GM23338 (cell line): ENCODE data around the gene PTPN22. TPM values are rescaled to one million over a fixed set of nuclear protein-coding genes. Genes with fewer than 3 reads are reported as not detected.

Experiments
- ATAC-seq: fragments of 200-7000 bp; cut with Tn5 transposase; 3 replicates; pipeline ENCODE4 v1.9.1; 2020
- DNase-seq: peaks from one replicate; pipeline ENCODE4 v3.0.0-alpha.2; 2015; ENCODE audit warnings: low spot score
- H2AFZ ChIP-seq: fragments of 200-600 bp; sonication (generic); 2 replicates; pipeline ENCODE4 v1.8.0; 2016; ENCODE audit warnings: antibody characterized with exemption, mild to moderate bottlenecking, moderate library complexity
- H3F3A ChIP-seq: fragments of 200-600 bp; sonication (generic); replicated peaks from 2 replicates; pipeline ENCODE4 v1.8.0; 2017; ENCODE audit warnings: antibody characterized with exemption, mixed run types, low read depth
- H3K27ac ChIP-seq: fragments of 200-600 bp; sonication (generic); 2 replicates; pipeline ENCODE4 v1.6.1; 2016; ENCODE audit warnings: low read depth
- H3K27me3 ChIP-seq: fragments of 200-600 bp; sonication (generic); 2 replicates; pipeline ENCODE4 v1.8.0; 2016; ENCODE audit warnings: mild to moderate bottlenecking, mixed run types, moderate library complexity; ENCODE audit not compliant: insufficient read depth
- H3K36me3 ChIP-seq: fragments of 200-600 bp; sonication (generic); 2 replicates; pipeline ENCODE4 v1.8.0; 2016; ENCODE audit warnings: mild to moderate bottlenecking; ENCODE audit not compliant: insufficient read depth
- H3K4me1 ChIP-seq: fragments of 200-600 bp; sonication (generic); 2 replicates; pipeline ENCODE4 v1.8.0; 2016; ENCODE audit warnings: mild to moderate bottlenecking, moderate library complexity; ENCODE audit not compliant: insufficient read depth
- H3K4me2 ChIP-seq: fragments of 200-600 bp; sonication (generic); 2 replicates; pipeline ENCODE4 v1.7.1; 2017; ENCODE audit warnings: mixed run types
- H3K4me3 ChIP-seq: fragments of 200-600 bp; sonication (generic); 2 replicates; pipeline ENCODE4 v1.6.1; 2016; ENCODE audit warnings: mixed run types
- H3K79me2 ChIP-seq: fragments of 200-600 bp; sonication (generic); replicated peaks from 2 replicates; pipeline ENCODE4 v1.8.0; 2017; ENCODE audit warnings: mild to moderate bottlenecking; ENCODE audit not compliant: insufficient read depth
- H3K9me2 ChIP-seq: fragments of 200-600 bp; sonication (generic); 2 replicates; pipeline ENCODE4 v1.8.0; 2017; ENCODE audit not compliant: insufficient read depth
- H4K20me1 ChIP-seq: fragments of 200-600 bp; sonication (generic); replicated peaks from 2 replicates; pipeline ENCODE4 v1.8.0; 2017; ENCODE audit warnings: mild to moderate bottlenecking; ENCODE audit not compliant: insufficient read depth
- H3K27ac Mint-ChIP-seq: 2 replicates; pipeline ENCODE4 v1.8.0; 2020; ENCODE audit warnings: inconsistent platforms, mild to moderate bottlenecking, moderate library complexity, mixed read lengths
- H3K27me3 Mint-ChIP-seq: 3 replicates; pipeline ENCODE4 v1.8.0; 2022; ENCODE audit warnings: low read depth, mild to moderate bottlenecking, moderate library complexity, mixed read lengths, inconsistent platforms; ENCODE audit not compliant: insufficient read depth, poor library complexity
- H3K36me3 Mint-ChIP-seq: 3 replicates; pipeline ENCODE4 v1.8.0; 2021; ENCODE audit warnings: low read depth, mild to moderate bottlenecking, inconsistent platforms, moderate library complexity, mixed read lengths
- H3K4me1 Mint-ChIP-seq: 3 replicates; pipeline ENCODE4 v1.8.0; 2020; ENCODE audit warnings: mild to moderate bottlenecking, inconsistent platforms, mixed read lengths
- H3K4me3 Mint-ChIP-seq: 3 replicates; pipeline ENCODE4 v1.8.0; 2021; ENCODE audit warnings: moderate library complexity, mild to moderate bottlenecking, inconsistent platforms, mixed read lengths
- H3K9me3 Mint-ChIP-seq: 3 replicates; pipeline ENCODE4 v1.8.0; 2020; ENCODE audit warnings: moderate library complexity, mild to moderate bottlenecking, inconsistent platforms, mixed read lengths
- CTCF ChIP-seq, 2 experiments: fragments of 200-600 bp in 1 of 2; sonication (generic) in 1 of 2; conservative IDR thresholded peaks; 2 replicates each; pipeline versions ENCODE4 v1.5.1 to v1.6.1; 2016 to 2017; ENCODE audit warnings: antibody characterized with exemption in 2 of 2, low read depth in 2 of 2, mild to moderate bottlenecking in 2 of 2, moderate library complexity in 1 of 2
- EZH2 ChIP-seq: fragments of 200-600 bp; sonication (generic); IDR thresholded peaks from one replicate; pipeline ENCODE4 v1.8.0; 2017; ENCODE audit warnings: antibody characterized with exemption, mild to moderate bottlenecking, low read depth; ENCODE audit not compliant: unreplicated experiment
- EZH2phosphoT487 ChIP-seq: fragments of 200-600 bp; sonication (generic); IDR thresholded peaks from one replicate; pipeline ENCODE4 v1.8.1; 2018; ENCODE audit warnings: antibody characterized with exemption; ENCODE audit not compliant: unreplicated experiment
- JUNB ChIP-seq: IDR thresholded peaks from one replicate; pipeline ENCODE4 v1.6.1; 2016; ENCODE audit warnings: antibody characterized with exemption; ENCODE audit not compliant: unreplicated experiment
- NANOG ChIP-seq: IDR thresholded peaks from 2 replicates; pipeline ENCODE4 v1.6.1; 2016; ENCODE audit warnings: antibody characterized with exemption, borderline replicate concordance
- POLR2AphosphoS5 ChIP-seq: IDR thresholded peaks from 2 replicates; pipeline ENCODE4 v1.6.1; 2016; ENCODE audit warnings: antibody characterized with exemption, low read depth
- REST ChIP-seq: IDR thresholded peaks from one replicate; pipeline ENCODE4 v1.6.1; 2018; ENCODE audit warnings: antibody characterized with exemption; ENCODE audit not compliant: unreplicated experiment
- ZNF114 ChIP-seq: fragments of 250-450 bp; sonication (Bioruptor Pico); IDR thresholded peaks from 2 replicates; pipeline ENCODE4 v1.5.0; 2020; ENCODE audit warnings: mild to moderate bottlenecking, moderate library complexity
- ZNF462 ChIP-seq: fragments of 250-450 bp; sonication (Bioruptor Pico); IDR thresholded peaks from 2 replicates; pipeline ENCODE4 v1.5.0; 2020; ENCODE audit warnings: mild to moderate bottlenecking, moderate library complexity
- polyA plus RNA-seq: library from polyadenylated mRNA; unstranded; fragments of >200 nt; fragmentation: Nextera tagmentation; extraction: Ambion mirVana; gene quantifications from 2 replicates; pipeline ENCODE4 v1.2.1, GENCODE V29; 2016
- total RNA-seq: library from RNA; depleted of rRNA; stranded (reverse); fragments of >200 nt; shearing (Covaris generic); gene quantifications from 2 replicates; pipeline ENCODE4 v1.2.3, GENCODE V29; 2014

PTPN22 gene
- total and polyA plus RNA-seq, 2 experiments from 2014 or later, result 0.08 TPM; not detected in 1

- H3K4me1 Mint-ChIP-seq, result peaks cover 3% of the 10 kb centered on the region; the same call in 1 of the 3 replicates
- H3K4me3 Mint-ChIP-seq, result no peak overlapping the region
- no peaks in the 10 kb centered on the region for H3K4me1 ChIP-seq
- DNase-seq (no peak), ATAC-seq (no peak; the same call in 2 of the 3 replicates)
- H4K20me1 ChIP-seq, result no peaks in the 10 kb centered on the region; the same call in 1 of the 2 replicates
- no peaks in the 10 kb centered on the region for H3K27me3 ChIP-seq
- peak overlapping the region; percentile 16; the same call in 1 of the 2 replicates for H3K27ac Mint-ChIP-seq
- H3F3A ChIP-seq, result no peaks in the 10 kb centered on the region
- no peak overlapping the region for H3K4me2 ChIP-seq
- H3K27me3 Mint-ChIP-seq, result no peaks in the 10 kb centered on the region
- H3K27ac ChIP-seq, result no peak overlapping the region
- peaks cover 12% of the 10 kb centered on the region for H3K36me3 ChIP-seq
- peaks cover 10% of the 10 kb centered on the region; the same call in 2 of the 3 replicates for H3K36me3 Mint-ChIP-seq
- H3K9me3 Mint-ChIP-seq, result no peaks in the 10 kb centered on the region
- H2AFZ ChIP-seq, result no peak overlapping the region
- no peaks in the 10 kb centered on the region for H3K79me2 ChIP-seq
- no peak for TF ChIP-seq EZH2
- TF ChIP-seq JUNB, result no peak
- no peak for TF ChIP-seq CTCF (conservative IDR thresholded peaks at IDR 0.05; ENCODE audit: low read depth in 2 of 2)
- no peak for TF ChIP-seq NANOG
- TF ChIP-seq ZNF114 (CRISPR knock-in tag), result no peak
- H3K4me3 ChIP-seq, result no peak overlapping the region
- peaks cover 3% of the 10 kb centered on the region; the same call in 1 of the 2 replicates for H3K9me2 ChIP-seq
Measured at GRCh38 chr1:113913887-113914664, 42.6 kb upstream of the PTPN22 start.

GRCh38 chr1:113913312-113913668 is 41.8 kb upstream of the PTPN22 start:
- H3K27ac Mint-ChIP-seq, result no peak overlapping the region
- H3K4me2 ChIP-seq, result no peak overlapping the region
- TF ChIP-seq REST (no peak), ZNF462 (CRISPR knock-in tag) (no peak), POLR2AphosphoS5 (no peak), JUNB (no peak), EZH2phosphoT487 (no peak), NANOG (no peak)

More at GRCh38 chr1:113913312-113913668, 41.8 kb upstream of the PTPN22 start:
- Histone ChIP-seq H3K27ac (no peak overlapping the region), H4K20me1 (no peaks in the 10 kb centered on the region; the same call in 1 of the 2 replicates), H3K27me3 (no peaks in the 10 kb centered on the region), H3K4me1 (no peaks in the 10 kb centered on the region), H3K4me3 (no peak overlapping the region), H2AFZ (no peak overlapping the region), H3F3A (no peaks in the 10 kb centered on the region), H3K9me2 (no peaks in the 10 kb centered on the region), H3K36me3 (peaks cover 18% of the 10 kb centered on the region), H3K79me2 (no peaks in the 10 kb centered on the region)
- H3K4me1 Mint-ChIP-seq, result peaks cover 3% of the 10 kb centered on the region; the same call in 1 of the 3 replicates
- H3K36me3 Mint-ChIP-seq, result peaks cover 12% of the 10 kb centered on the region
- no peaks in the 10 kb centered on the region for H3K9me3 Mint-ChIP-seq
- DNase-seq (no peak), ATAC-seq (no peak)
- H3K27me3 Mint-ChIP-seq, result no peaks in the 10 kb centered on the region
- H3K4me3 Mint-ChIP-seq, result no peak overlapping the region
